H1 (cell line): Measurements from ENCODE around the gene LLPH. TPM values are rescaled to one million over a fixed set of nuclear protein-coding genes. Genes with fewer than 3 reads are reported as not detected.

ENCODE experiments used
- ATF2 ChIP-seq: IDR thresholded peaks from 2 replicates; pipeline ENCODE4 v1.6.1; 2012; ENCODE audit warnings: low read length, inconsistent platforms
- CHD1 ChIP-seq: IDR thresholded peaks from 2 replicates; pipeline ENCODE4 v1.6.1; 2012; ENCODE audit warnings: low read depth, low read length, improper control_type of control experiment
- E2F6 ChIP-seq: IDR thresholded peaks from 2 replicates; pipeline ENCODE4 v1.6.1; 2012; ENCODE audit warnings: inconsistent platforms
- EP300 ChIP-seq, 2 experiments: IDR thresholded peaks; 1 replicate in 1 of 2; 2 replicates in 1 of 2; pipeline ENCODE4 v1.6.1; 2011 to 2012; ENCODE audit warnings: low read depth in 2 of 2, low read length in 2 of 2, mild to moderate bottlenecking in 2 of 2, borderline replicate concordance in 1 of 2, inconsistent platforms in 1 of 2, moderate library complexity in 1 of 2
- FOSL1 ChIP-seq: IDR thresholded peaks from 2 replicates; pipeline ENCODE4 v1.6.1; 2011; ENCODE audit warnings: mild to moderate bottlenecking, low read depth, low read length, moderate library complexity; ENCODE audit not compliant: insufficient read depth
- GTF2F1 ChIP-seq: IDR thresholded peaks from 2 replicates; pipeline ENCODE4 v1.6.1; 2012; ENCODE audit warnings: low read depth, low read length, improper control_type of control experiment, borderline replicate concordance
- HDAC6 ChIP-seq: IDR thresholded peaks from one replicate; pipeline ENCODE4 v1.7.1; 2012; ENCODE audit warnings: low read depth, mild to moderate bottlenecking, inconsistent platforms, low read length, moderate library complexity
- KDM1A ChIP-seq: fragments of 200-600, 300-600 bp; sonication (generic); IDR thresholded peaks from 2 replicates; pipeline ENCODE4 v1.7.1; 2016; ENCODE audit warnings: mild to moderate bottlenecking, low read length, borderline replicate concordance
- KDM4A ChIP-seq: IDR thresholded peaks from one replicate; pipeline ENCODE4 v1.7.1; 2012; ENCODE audit warnings: low read depth, mild to moderate bottlenecking, moderate library complexity, low read length, inconsistent platforms; ENCODE audit not compliant: severe bottlenecking
- KDM5A ChIP-seq: fragments of 200-600 bp; IDR thresholded peaks from 2 replicates; pipeline ENCODE4 v1.7.1; 2012; ENCODE audit warnings: mild to moderate bottlenecking, low read length, inconsistent platforms, mixed read lengths
- MAX ChIP-seq: IDR thresholded peaks from 2 replicates; pipeline ENCODE4 v1.6.1; 2012; ENCODE audit warnings: inconsistent platforms
- POLR2AphosphoS5 ChIP-seq: IDR thresholded peaks from 2 replicates; pipeline ENCODE4 v1.6.1; 2011; ENCODE audit warnings: low read depth, low read length
- SP2 ChIP-seq: IDR thresholded peaks from 2 replicates; pipeline ENCODE4 v1.6.1; 2012; ENCODE audit warnings: mild to moderate bottlenecking, low read length, inconsistent platforms
- SRF ChIP-seq: IDR thresholded peaks from 2 replicates; pipeline ENCODE4 v1.6.1; 2011; ENCODE audit warnings: mild to moderate bottlenecking, low read depth, low read length, moderate library complexity
- TEAD4 ChIP-seq: IDR thresholded peaks from 2 replicates; pipeline ENCODE4 v1.6.1; 2012; ENCODE audit warnings: low read depth, low read length, inconsistent platforms, mixed read lengths
- polyA plus RNA-seq, 7 experiments: library from polyadenylated mRNA; depleted of rRNA in 3 of 7; stranded (reverse) in 5 of 7; unstranded in 2 of 7; fragments of >200 nt in 5 of 7; fragments of 200-250 nt in 2 of 7; gene quantifications; 1 replicate in 5 of 7; 2 replicates in 1 of 7; 4 replicates in 1 of 7; pipeline versions ENCODE4 v1.2.1 to v1.2.3, GENCODE V29; 2011 to 2013; ENCODE audit warnings: missing spikeins in 2 of 7, mixed read lengths in 2 of 7
- total RNA-seq: library from RNA; stranded (reverse); fragmentation: NEBNext Ultra II Directional; extraction: Animal tissue kit (Norgen Biotek cat#: 25700); gene quantifications from 2 replicates; pipeline ENCODE4 v1.2.1, GENCODE V29; 2021

LLPH gene
- total and polyA plus RNA-seq, 2 of the 8 experiments (the other 6 are each of a cell fraction or from before 2014, with no cell fraction given) = 2.3 to 31.3 TPM

- TF ChIP-seq HDAC6 (no peak), MAX (no peak), FOSL1 (no peak), EP300 (IDR thresholded peaks at IDR 0.05; ENCODE audit: borderline replicate concordance in 1 of 2, low read depth in 2 of 2, low read length in 2 of 2) (no peak), TEAD4 (peak; percentile 99), CHD1 (no peak), KDM5A (no peak), E2F6 (no peak), SP2 (no peak), ATF2 (no peak), KDM4A (no peak), GTF2F1 (no peak), POLR2AphosphoS5 (no peak), KDM1A (no peak), SRF (no peak)
Observed at GRCh38 chr12:66144791-66145754, 14.5 kb upstream of the LLPH start (continued).
